SIG-M5 treated with dmso at 0.1 percent for 504 hours (cell line): ENCODE data around the gene ARID5A.

Experiments used
- DNase-seq: peaks from one replicate; lab custom pipeline; 2025; ENCODE audit not compliant: unreplicated experiment; lab: John Stamatoyannopoulos, UW

Gene ARID5A

GRCh38 chr2:96527286-96528005, 9.1 kb upstream of the ARID5A start:
- no peak for DNase-seq

DNA sequence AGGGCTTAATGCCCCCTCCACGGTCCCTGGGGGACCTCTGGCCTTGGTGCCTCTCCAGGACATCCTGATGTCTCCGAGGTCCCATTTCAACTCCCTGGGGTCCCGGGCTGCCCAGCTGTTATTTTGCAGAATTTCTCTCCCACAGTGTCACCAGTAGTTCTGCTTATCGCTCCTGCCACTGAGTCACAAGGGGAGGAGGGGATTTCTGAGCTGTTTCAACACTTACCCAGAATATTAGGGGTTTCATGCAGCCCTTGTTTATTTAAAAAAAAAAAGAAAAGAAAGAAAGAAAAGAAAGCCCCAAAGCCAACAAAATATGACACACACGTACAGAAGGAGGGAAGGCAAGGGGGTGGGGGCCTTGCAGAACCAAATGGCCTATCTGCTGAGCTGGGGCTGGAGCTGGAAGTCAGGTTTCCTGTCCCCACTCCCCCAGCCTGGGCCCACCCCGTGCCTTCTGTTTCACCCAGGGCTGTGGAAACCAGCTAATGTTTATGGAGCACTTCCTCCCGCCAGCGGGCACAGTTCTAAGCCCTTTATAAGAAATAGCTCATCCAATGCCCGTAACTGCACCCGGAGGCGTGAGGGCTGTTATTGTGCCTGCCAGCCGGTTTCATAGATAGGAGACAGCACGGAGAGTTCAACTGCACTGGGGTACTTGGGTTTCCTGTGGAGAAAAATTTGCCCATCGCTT, 8.4 kb upstream of the ARID5A start:
- DNase-seq: peak; percentile 51

DNA sequence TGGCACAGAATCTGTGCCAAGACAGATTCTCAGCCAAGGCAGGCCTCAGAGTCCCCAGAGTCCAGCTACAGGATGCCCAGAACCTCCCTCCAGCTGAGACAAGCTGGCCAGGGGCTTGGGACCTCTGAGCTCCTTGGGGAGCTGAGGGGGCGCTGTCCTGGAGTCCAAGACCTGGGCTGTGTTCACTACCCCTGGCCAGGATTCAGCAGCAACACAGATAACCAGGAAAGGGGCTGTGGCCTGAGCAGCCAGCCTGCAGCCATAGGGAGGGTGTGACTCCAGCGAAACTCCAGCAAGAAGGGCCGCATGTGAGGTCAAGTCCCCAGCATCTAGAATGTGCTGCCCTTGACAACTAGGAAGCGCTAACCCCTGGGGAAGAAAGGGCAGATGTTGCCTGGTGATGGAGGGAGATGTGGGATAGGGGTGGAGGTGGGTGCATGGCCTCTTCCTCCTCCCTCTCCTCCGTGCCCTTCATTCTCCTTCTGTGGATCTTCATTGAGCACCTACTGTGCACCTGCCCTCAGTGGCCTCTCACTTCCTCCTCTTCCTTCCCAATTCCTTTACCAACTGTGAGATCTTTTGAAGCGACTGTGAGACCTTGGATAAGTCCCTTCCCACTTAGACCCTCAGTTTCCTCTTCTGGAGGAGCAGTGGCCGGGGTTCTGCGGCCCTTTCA, 7.7 kb upstream of the ARID5A start:
- DNase-seq: no peak

GRCh38 chr2:96529376-96530143, 7.0 kb upstream of the ARID5A start:
- DNase-seq: no peak

DNA sequence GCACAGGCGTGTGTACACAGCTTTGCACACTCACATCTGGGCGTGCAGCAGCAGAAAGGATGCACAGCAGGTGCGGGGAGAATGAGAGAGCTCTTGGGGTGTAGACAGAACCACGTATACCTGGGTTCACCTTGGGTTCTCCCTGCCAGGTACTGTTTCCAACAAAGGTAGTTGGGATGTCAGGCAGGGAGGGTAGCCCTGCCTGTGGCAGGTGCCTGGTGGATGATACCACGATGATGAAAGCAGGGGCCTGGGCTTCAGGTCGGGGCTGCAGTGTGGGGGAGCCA, 6.5 kb upstream of the ARID5A start:
- DNase-seq: no peak

DNA sequence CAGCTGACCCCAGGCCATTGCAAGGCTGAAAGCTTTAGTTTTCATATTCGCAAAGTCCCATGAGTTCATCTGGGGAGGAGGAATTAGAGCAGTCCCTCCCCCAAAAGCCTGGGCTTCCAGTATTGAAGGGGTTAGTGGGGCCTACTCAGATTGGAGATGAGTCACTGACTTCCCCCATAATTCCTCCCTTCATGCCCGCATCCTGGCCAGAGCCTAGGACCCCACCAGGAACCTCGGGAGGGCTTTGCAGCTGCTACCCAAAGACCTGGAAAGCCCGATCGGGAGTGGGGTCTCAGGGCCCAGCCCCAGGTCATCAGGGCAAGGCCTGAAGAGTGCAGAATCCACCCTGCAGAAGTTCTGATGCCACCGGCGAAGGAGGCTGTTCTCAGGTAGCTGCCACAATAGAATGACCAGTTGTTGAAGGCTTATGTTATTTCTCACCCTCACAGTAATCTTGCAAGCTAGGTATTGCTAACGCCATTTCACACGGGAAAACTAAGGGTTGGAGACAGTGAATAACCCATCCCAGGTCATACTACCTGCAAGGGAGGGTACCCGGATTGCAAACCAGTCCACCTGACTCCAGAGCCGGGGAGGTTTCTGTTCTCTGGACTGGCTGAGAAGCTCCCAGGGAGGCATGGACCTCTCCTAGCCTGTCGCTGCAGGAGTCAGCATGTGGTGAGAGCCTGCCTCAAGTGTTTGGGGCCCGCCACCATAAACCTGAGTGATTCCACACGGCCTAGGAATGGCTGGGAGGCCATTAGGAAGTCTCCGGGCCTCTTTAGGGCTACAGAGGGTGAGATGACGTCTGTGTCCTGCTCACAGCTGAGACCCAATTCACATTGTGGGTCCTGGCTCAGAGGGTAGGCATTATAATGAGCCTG, 5.8 kb upstream of the ARID5A start:
- no peak for DNase-seq

DNA sequence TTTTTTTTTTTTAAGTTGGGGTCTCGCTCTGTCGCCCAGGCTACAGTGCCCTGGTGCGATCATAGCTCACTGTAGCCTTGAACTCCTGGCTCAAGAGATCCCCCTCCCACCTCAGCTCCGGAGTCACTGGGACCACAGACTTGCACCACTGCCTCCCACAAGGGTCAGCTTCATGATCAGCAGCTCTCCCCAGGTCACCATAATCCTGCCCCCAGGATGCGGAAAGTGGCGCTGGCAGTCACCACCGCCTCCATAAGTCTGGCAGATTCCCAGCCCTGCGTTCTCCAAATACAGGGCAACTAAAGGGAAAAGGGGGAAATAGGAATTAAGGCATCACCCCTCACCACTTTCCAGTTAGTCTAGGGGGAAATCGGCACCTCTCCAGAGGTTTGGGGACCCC, 5.2 kb upstream of the ARID5A start:
- DNase-seq: no peak

GRCh38 chr2:96531872-96532505, 4.6 kb upstream of the ARID5A start:
- peak; percentile 99 for DNase-seq

DNA sequence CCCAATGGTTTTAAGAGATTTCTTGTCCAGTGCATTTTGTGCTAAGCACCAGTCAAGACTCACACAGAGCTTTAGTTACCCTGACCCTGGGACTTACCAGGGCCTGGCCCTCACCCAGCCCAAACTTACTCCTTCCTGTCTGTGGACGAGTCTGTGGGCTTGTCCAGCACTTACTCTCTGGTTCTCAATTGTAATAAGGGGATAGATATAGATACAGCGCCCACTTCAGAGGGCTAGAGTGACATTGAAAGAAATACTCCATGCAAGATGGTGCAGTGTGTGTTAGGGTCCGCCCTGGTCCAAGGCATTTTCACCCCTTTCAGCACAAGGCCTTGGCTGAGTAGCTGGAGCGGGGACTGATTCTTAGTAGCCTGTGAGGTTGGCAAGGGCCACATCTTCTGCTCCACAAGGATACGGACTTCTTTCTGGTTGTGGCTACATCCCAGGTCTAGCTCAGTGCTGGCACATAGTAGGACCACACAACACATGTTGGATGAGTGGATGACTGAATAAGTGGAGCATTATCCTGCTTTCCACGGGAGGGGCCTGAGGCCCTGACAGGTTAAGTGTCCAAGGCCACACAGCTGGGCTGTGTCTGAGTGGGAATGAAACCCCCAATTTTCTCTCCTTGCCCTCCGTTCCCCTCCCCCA, 3.8 kb upstream of the ARID5A start:
- DNase-seq: no peak

DNA sequence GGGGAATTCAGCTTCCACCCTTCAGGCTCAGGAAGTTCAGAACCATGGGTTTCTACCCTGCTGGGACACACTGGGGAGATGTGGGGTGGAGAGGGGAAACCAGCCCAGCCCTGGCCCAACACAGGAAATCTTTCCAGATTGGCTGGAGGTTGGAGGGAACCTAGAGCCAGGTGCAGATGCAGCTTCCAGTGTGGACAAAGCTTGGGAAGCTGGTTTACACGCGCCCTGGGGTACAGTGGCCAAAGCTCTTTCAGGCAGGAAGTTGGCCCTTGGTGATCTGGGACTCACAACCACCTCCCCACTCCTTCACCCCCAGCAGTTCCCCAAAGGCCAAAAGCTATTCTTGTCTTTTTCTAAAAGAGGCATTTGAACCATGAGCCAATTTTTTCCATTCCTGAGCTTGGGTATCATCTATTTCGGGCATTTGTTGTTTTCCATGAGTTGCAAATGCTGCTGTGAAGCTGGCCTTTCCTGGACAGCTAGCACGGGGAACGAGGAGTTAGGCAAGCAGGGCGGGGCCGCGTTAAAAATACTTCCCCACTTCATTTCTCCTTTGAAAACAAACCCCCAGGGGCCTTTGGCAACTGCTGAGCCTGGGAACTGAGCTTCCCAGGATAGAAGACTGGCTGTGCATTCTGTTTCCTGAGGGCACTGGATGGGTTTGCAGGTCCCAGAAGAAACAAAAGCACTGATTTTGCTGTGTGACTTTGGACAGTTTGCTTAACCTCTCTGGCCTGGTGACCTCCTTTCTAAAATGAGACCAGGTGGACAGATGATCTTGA, 3.1 kb upstream of the ARID5A start:
- DNase-seq: peak; percentile 76

GRCh38 chr2:96534141-96534540, 2.4 kb upstream of the ARID5A start:
- no peak for DNase-seq

- DNase-seq: no peak
Observed at GRCh38 chr2:96534701-96535181, 1.8 kb upstream of the ARID5A start.

- no peak for DNase-seq
Observed at GRCh38 chr2:96535331-96535730, 1.2 kb upstream of the ARID5A start.

DNA sequence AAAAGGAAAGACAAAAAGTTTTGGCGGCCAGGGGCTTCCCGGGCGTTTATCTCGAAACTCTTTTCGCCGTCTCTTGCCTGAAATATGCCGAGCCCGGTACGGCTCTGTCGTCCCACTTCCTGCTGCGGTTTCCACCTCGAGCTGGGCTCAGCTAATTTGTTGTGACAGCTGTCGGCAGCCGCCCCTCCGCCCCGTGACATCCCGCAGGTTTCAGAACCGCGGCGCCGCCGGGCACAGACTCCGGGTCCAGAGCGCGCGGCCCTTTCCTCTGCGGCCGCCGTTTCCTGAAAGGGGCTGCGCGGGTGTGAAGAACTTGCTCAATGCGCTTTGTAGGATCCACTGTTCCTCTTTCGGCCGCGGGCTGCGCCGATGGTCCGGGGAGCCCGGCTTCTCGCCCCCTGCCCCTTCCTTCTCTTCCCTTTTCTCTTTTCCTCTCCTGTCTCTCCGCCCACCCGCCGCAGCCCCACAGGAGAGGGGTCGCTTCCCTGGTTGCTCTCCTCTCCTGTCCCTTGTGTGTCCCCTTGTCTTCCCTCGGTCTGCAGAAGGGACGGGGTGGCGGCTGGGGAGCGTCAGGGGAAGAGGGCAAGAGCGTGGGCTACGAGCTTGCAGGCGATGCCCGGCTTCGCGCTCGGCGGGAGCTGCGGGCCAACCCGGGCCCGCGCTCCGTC, 648 bp downstream of the ARID5A start:
- DNase-seq: peak; percentile 93

DNA sequence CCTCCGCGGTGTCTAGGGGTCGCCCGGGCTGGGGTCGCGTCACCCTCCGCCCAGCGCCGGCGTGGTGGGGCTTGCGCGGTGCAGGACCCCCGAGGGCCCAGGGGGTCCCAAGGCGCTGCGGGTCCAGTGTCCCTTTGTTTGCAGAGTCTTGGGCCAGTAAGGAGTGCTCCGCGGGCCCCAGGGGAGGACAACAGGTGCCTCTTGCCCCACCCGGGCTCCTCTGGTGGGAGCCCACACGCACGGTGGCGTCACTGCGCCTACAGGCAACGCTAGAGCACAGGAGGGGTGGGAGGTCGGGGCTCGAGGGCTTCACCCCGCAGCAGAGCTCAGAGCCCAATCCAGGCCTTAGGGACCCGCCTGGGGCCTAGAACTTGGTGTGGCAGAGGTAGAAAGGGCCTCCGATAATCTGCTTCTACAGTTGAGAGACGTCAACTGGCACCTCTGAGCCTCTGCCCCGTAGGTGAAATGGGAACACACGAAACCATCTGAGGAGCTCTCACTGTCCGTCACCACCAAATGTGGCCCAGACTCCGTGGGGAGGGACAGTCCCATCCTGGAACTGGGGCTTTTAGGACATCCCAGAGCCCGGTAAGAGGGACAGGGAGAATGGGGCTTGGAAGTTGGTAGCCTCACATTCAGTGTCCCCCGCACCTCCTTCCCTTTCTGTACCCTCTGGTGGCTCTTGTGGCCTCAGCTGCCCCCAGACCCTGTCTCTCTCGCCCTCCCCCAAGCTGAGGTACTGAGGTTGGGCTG, 1.4 kb downstream of the ARID5A start:
- DNase-seq: no peak

DNA sequence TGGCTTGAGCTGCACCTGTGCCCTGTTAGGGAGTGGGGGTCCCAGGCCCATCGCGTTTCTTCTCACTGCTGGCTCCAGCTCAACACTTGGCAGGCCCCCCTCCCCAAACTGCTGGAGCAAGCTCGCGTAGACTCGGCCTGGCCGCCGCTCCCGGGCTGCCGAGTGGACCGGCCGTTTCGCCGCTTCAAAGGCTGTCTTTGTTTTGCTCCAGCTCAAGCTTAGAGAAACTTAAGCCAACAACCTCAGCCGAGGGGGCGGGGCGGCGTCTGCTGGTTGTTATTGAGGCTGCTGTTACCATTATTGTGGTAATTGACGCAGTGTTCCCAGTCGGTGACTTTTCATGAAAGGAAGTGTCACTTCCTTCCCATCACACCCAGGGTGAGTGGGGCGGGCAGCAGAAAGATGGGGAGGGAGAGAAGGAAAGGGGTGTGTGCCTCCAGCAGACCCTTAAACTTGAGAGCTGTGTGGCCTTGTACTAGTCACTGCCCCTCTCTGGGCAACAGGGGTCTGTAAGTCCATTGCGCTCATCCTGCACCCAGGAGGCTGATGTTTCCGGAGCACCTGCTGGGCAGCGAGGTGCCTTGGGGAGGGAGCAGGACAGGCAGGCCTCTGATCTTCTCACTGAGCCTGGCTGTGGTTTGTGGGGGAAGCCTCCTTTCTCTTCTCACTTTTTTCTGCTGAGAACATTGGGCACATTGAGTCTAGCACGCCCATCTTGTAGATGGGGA, 2.1 kb downstream of the ARID5A start:
- no peak for DNase-seq
